HG03565 (cell line): ENCODE measurements around the gene CDH4.
"Not testable (repeated sequence)": the region's sequence is repeated elsewhere in the genome, so short reads cannot be mapped to it uniquely, and the experiment has no call there.

Source experiments
- ATAC-seq: cut with Tn5 transposase; IDR thresholded peaks from one replicate; pipeline ENCODE4 v1.9.1; 2021; ENCODE audit warnings: mild to moderate bottlenecking, moderate library complexity; ENCODE audit not compliant: unreplicated experiment

The CDH4 gene

GRCh38 chr20:61968932-61969331, 716.9 kb downstream of the CDH4 start:
- no peak for ATAC-seq

DNA sequence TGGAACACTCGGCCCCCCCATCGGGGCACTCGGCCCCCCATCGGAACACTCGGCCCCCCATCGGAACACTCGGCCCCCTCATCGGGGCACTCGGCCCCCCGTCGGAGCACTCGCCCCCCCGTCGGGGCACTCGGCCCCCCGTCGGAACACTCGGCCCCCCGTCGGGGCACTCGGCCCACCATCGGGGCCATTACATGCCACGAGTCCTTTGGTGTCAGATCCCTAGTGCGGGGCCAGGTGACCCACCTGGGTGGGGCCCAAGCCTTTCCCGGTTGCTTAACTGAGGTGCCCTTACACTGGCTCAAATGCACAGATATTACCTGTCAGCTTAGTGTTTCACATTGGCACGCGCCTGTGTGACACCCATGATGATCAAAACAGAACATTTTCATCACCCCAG, 717.7 kb downstream of the CDH4 start:
- ATAC-seq = no peak

DNA sequence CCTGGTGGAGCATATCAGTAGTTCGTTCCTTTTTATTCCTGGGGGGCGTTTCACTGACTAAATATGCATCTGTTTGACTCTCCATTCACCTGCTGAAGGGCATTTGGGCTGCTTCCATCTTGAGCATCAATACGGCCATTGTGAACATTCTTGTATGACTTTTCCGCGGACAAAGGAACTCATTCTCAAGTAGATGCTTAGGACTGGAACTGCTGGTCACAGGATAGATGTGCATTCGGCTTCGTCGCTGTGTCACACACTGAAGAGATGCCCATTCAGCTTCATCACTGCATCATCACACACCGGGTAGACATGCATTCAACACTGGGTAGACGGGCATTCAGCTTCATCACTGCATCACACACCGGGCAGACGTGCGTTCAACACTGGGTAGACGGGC, 718.3 kb downstream of the CDH4 start:
- no peak for ATAC-seq

- ATAC-seq = not testable (repeated sequence)
These were observed 719.5 kb downstream of the CDH4 start for GRCh38 chr20:61971595-61971994.

- no peak for ATAC-seq
These were observed 720.8 kb downstream of the CDH4 start for GRCh38 chr20:61972636-61973508.

DNA sequence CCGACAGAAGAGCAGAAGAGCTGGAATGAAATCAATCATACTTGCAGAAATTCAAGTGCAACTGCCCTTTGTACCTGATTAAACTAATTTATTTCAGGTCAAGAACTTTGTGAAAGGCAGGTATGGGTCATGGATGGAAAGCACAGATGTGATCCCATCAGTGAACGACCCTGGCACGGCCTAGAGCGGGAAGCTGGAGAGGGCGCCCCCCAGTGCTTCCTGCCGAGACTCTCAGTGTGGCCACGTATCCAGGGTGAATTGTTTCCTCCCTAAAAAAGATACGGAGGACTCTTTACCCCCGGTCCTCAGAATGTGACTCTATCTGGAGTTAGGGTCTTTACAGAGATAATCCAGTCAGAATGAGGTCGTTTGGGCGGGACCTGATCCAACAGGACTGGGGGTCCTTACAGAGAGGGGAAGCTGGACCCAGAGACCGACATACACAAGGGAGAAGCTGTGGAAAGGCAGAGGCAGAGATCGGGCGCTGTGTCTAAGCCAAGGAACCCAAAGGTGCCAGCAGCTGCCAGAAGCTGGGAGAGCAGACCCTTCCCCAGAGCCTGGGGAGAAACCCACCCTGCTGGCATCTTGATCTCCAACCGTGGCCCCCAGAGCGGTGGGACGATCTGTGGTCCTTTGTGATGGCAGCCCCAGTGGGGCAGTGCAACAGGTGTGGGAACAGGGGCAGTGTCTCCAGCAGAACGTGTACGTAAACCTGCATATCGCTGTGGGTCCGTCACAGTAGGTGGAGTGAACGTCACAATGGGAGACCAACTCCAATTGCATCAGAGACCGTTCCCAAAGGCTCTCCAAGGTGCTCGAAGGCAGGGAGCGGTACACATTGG, 721.7 kb downstream of the CDH4 start:
- no peak for ATAC-seq

GRCh38 chr20:61974357-61974665, 722.2 kb downstream of the CDH4 start:
- no peak for ATAC-seq

GRCh38 chr20:61975407-61976129, 723.5 kb downstream of the CDH4 start:
- ATAC-seq = no peak

DNA sequence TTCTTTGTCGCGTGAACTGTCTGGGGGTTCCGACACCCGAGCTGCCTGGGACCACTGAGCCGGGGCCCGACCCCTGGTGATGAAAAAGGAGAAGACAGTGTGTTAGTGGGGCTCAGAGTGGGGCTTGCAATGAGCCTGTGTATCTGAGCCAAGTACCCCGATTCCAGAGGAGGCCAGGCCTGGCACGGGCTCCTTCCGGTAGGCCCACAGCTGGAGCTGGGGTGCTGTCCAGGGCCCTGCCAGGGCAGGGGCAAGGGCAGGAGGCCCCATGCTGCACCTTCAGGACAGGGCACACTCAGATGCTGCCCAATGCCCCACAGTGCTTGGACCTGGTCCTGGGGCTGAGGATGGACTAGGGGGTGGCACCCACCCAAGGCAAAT, 724.2 kb downstream of the CDH4 start:
- no peak for ATAC-seq

DNA sequence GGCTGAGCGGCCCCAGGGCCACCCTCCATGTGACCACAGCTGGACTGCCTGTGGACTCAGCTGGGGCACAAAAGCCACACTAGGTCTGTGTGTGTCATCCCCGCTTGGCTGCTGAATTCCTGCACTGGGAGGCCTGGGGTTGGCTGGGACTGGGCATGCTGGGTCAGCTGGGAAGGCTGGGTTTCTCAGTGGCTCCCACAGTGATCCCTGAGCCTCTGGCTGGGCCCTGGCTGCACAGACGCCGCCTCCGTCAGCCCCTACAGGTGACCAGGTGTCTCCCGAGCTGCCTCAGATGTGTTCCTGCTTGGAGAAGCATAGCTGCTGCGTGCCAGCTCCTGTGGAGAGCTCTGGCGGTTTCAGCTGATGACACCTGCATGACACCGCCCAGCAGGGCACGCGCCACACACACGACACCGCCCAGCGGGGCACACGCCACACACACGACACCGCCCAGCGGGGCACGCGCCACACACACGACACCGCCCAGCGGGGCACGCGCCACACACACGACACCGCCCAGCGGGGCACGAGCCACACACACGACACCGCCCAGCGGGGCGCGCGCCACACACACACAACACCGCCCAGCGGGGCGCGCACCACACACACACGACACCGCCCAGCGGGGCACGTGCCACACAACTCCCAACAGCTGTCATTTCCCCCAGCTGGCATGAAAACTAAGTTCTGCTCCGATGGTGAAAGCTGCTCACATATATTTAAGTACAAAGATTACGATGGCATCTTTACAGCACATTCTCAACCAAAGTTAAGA, 724.8 kb downstream of the CDH4 start:
- no peak for ATAC-seq

DNA sequence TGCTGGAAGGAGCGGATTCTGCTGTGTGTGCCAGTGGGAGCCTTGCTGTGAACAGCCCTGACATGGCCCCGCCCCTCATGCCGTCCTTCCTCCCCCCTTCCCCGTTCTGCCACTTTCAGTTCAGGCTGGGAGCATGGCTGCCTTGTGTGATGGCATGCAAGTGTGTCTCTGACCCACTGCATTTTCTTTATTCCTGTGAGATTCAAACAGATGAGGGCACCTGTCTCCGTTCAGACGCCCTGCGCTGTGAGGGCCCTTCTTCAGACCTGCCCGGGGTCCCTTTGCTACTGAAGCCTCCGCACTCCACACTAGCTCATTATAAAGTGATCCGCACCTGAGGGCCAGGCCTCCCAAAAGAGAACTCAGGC, 725.3 kb downstream of the CDH4 start:
- ATAC-seq = no peak

- no peak for ATAC-seq
These were observed 726.4 kb downstream of the CDH4 start for GRCh38 chr20:61978491-61978890.

GRCh38 chr20:61979090-61979489, 727.0 kb downstream of the CDH4 start:
- ATAC-seq = no peak

- ATAC-seq = no peak
These were observed 727.9 kb downstream of the CDH4 start for GRCh38 chr20:61979701-61980635.

- ATAC-seq = no peak
These were observed 728.9 kb downstream of the CDH4 start for GRCh38 chr20:61980647-61981583.

GRCh38 chr20:61981691-61982090, 729.6 kb downstream of the CDH4 start:
- ATAC-seq = not testable (repeated sequence)

DNA sequence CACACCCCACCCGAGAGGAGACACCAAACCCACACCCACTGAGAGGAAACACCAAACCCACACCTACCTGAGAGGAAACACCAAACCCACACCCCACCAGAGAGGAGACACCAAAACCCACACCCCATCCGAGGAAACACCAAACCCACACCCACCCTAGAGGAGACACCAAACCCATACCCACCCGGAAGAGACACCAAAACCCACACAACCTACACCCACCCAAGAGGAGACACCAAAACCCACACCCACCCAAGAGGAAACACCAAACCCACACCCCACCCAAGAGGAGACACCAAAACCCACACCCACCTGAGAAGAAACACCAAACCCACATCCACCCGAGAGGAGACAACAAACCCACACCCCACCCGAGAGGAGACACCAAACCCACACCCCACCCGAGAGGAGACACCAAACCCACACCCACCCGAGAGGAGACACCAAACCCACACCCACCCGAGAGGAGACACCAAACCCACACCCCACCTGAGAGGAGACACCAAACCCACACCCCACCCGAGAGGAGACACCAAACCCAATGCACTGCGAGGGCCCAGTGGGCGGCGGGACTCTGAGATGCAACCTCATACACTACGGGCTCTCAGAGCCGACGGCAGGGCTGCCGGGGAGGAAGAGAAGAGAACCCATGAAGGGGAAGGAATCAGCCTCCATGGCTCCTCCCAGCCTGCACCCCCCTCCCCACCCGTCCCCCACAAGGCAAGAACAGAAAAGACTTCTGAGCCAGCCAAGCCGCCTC, 730.3 kb downstream of the CDH4 start:
- ATAC-seq = no peak

- ATAC-seq = no peak
These were observed 730.9 kb downstream of the CDH4 start for GRCh38 chr20:61982951-61983315.
